Measurements from ENCODE around the gene HTR7.

The HTR7 gene

GRCh38 chr10:90707657-90708056 lies 150.2 kb downstream of the HTR7 start:
- no peak for TF ChIP-seq CTCF (IDR thresholded peaks at IDR 0.05; ENCODE audit: control extremely low read depth, extremely low read depth, low read depth, missing control alignments)
- POLR2A ChIA-PET, result no interaction called here
- DNase-seq (ENCODE audit: extremely low spot score), result no peak
- CTCF ChIA-PET, result no interaction called here

GRCh38 chr10:90701428-90701827 lies 156.4 kb downstream of the HTR7 start:
- no peak for TF ChIP-seq CTCF (IDR thresholded peaks at IDR 0.05; ENCODE audit: control extremely low read depth, extremely low read depth, low read depth, missing control alignments)
- CTCF ChIA-PET, result interaction anchor here (1.5 kb wide), 1 partner anchor 12 kb away, joined by 4 read pairs; no protein-coding TSS in a partner anchor

GRCh38 chr10:90695915-90696676 lies 161.7 kb downstream of the HTR7 start:
- CTCF ChIA-PET, result interaction anchor here (1.2 kb wide), 1 partner anchor 13 kb away, joined by 3 read pairs; no protein-coding TSS in a partner anchor
- POLR2A ChIA-PET, result no interaction called here
- no peak for TF ChIP-seq CTCF (IDR thresholded peaks at IDR 0.05; ENCODE audit: control extremely low read depth, extremely low read depth, low read depth, missing control alignments)
- DNase-seq (ENCODE audit: extremely low spot score), result no peak

More at GRCh38 chr10:90701428-90701827, 156.4 kb downstream of the HTR7 start:
- POLR2A ChIA-PET, result no interaction called here
- no peak for DNase-seq (ENCODE audit: extremely low spot score)

Measured in GM10248 (cell line).